ENCODE measurements around the gene CALML3.

CALML3 gene

DNA sequence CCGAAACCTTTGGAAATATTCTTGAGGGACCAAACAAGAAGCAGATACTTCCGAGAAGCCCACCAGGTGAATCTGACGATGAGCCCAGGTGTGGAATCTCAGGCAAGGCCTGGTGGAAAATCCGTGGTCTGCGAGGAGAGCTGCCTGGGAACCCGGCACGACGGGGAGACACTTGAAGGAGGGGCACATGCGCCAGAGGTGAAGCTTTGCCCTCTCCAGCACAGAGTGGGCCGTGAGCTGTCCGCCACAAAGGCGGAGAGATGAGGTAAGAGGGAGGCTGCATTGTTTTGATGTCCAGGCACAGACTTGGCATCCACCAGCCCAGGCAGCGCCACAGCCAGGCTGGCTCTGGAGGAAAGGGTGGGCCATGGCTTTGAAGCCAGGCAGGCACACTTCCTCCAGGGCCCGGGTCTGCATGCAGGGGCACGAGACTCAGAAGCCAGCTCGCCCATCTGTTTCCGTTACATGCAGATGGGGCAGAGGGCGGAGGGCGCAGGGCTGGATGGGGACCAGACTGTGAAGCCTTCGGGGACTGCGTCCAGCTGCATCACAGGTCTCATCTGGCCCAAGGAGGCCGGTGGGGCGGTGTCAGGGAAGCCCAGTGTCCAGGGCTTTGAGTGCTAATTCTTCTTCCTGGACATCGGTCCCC lies 45.4 kb downstream of the CALML3 start:
- Histone ChIP-seq H3K36me3 (no peaks in the 10 kb centered on the region), H3K4me3 (ENCODE audit: low read depth, low read length) (no peak overlapping the region), H3K27me3 (no peaks in the 10 kb centered on the region), H3K9me3 (no peaks in the 10 kb centered on the region), H3K4me1 (peaks cover 6% of the 10 kb centered on the region; the same call in 1 of the 2 replicates)
- DNase-seq, result no peak
- TF ChIP-seq, protein P1, sequence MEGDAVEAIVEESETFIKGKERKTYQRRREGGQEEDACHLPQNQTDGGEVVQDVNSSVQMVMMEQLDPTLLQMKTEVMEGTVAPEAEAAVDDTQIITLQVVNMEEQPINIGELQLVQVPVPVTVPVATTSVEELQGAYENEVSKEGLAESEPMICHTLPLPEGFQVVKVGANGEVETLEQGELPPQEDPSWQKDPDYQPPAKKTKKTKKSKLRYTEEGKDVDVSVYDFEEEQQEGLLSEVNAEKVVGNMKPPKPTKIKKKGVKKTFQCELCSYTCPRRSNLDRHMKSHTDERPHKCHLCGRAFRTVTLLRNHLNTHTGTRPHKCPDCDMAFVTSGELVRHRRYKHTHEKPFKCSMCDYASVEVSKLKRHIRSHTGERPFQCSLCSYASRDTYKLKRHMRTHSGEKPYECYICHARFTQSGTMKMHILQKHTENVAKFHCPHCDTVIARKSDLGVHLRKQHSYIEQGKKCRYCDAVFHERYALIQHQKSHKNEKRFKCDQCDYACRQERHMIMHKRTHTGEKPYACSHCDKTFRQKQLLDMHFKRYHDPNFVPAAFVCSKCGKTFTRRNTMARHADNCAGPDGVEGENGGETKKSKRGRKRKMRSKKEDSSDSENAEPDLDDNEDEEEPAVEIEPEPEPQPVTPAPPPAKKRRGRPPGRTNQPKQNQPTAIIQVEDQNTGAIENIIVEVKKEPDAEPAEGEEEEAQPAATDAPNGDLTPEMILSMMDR (IDR thresholded peaks at IDR 0.05; ENCODE audit: low read depth, low read length), result no peak

DNA sequence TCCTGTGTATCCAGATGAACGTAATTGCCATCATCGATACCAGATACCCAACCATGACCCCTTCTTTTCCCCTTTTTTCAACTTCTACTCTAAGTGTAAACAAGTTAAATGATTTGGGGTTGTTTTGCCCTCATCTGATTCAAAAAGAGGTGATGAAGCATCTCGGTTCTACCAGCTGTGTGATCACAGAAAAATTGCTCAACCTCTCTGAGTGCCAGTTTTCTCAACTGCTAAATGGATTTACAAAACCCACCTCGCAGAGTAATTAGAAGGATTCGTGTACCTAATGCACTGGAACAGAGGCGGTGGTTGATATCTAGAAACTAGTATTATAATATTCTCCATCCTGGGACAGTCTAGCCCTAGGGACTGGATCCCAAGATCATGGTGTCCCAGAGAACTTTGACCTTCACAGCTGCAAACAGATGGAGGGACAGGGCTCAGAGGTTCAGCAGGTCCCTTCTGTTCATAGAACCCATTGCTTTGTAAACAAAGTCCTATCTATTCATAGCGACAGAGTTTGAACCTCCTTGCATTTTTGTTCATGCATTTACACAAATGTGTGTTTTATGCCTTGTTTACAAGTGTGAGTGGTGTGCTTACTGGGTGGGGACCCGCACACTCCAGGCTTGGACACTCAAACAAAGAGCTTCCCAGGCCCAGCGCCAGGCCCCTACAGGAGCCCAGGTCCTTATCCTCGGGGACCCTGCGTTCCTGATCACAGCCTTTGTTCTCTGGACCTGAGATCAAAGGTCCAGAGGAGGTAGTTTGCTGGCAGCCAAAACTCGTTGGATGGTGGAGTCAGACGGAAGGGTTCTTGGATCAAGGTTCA lies 46.4 kb downstream of the CALML3 start:
- peaks cover 6% of the 10 kb centered on the region; the same call in 1 of the 2 replicates for H3K4me1 ChIP-seq
- H3K9me3 ChIP-seq, result no peaks in the 10 kb centered on the region
- no peak for DNase-seq
- no peaks in the 10 kb centered on the region for H3K36me3 ChIP-seq
- TF ChIP-seq, protein P1 (IDR thresholded peaks at IDR 0.05; ENCODE audit: low read depth, low read length), result no peak
- H3K4me3 ChIP-seq (ENCODE audit: low read depth, low read length), result no peak overlapping the region
- H3K27me3 ChIP-seq, result no peaks in the 10 kb centered on the region

DNA sequence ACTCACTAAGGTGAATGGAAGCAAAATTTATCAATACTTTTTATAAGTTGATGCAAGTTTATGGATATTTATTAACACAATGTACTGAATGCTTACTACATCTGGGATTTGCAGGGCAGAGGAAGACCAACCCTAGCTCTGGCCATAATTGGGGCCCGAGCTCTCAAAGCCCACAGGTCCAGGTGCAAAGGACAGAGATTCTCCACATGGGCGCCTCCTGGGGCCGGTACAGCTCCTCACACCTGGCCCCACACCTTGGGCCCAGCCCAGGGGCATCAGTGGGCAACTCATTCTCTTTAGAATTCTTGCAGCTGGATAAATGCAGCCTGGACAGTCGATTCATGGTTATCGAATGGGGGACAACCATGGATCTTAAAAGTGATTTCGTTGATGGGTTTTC lies 47.1 kb downstream of the CALML3 start:
- Histone ChIP-seq H3K36me3 (no peaks in the 10 kb centered on the region), H3K9me3 (no peaks in the 10 kb centered on the region), H3K27me3 (no peaks in the 10 kb centered on the region), H3K4me1 (peaks cover 6% of the 10 kb centered on the region; the same call in 1 of the 2 replicates), H3K4me3 (ENCODE audit: low read depth, low read length) (no peak overlapping the region)
- TF ChIP-seq, protein P1 (IDR thresholded peaks at IDR 0.05; ENCODE audit: low read depth, low read length), result no peak
- DNase-seq, result no peak

DNA sequence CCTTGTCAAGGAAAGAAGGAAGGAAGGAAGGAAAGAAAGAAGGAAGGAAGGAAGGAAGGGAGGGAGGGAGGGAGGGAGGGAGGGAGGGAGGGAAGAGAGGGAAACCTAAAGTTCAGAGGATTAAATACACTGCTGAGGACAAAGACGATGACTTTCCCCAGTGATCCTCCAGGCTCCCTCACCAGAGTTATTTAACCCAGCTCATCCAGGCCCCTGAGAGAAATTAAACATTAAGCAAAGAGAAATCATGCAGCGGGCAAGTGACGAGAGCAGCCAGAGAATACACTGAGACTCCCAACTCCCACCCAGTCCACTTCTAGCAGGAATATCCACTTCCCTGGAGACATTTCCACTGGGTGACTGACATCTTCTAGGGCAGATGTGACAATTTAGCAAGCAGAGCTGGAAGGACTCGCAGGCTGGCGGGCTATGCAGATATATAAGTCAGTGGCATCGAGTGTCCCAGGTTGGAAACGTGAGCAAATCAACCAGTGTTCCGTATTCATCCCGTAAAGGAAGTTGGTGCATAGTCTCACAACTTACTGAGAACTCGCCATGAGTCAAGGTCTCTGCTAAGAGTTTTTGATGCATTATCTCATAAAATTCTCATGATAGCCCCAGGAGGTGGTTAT lies 48.7 kb downstream of the CALML3 start:
- DNase-seq, result no peak
- TF ChIP-seq, protein P1 (IDR thresholded peaks at IDR 0.05; ENCODE audit: low read depth, low read length), result no peak
- no peaks in the 10 kb centered on the region for H3K9me3 ChIP-seq
- no peaks in the 10 kb centered on the region for H3K27me3 ChIP-seq
- H3K4me3 ChIP-seq (ENCODE audit: low read depth, low read length), result no peak overlapping the region
- H3K4me1 ChIP-seq, result peaks cover 6% of the 10 kb centered on the region; the same call in 1 of the 2 replicates
- no peaks in the 10 kb centered on the region for H3K36me3 ChIP-seq

DNA sequence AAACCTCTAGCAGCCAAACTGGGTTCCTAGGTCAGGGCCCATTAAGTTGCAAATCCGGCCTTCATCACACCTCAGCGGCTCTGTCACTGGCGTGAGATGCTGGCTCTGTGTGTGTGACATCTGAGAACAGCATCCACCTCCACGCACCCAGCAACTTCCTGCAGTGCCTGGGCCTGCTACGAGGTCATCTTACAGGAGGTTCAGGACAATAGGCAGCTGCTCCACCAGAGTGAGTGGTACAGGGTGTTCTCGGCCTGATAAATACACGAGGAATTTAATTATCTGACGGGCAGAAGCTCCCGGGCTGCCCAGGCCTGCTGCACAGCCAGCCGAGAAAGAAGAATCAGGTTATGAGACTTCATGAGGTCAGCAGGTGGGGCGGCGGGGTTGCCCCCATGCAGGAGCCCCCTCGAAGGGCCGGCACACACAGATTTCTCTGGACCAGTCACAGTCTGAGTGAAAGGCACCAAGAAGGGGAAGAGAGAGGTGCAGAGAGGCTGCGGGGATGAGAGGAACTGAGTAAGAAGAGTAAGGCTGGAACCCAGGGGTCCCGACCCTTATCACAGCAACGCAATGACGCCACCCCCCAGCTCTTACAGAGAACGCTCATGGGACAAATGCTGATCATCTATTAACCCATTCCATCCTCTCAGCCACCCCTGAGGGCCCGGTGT lies 49.3 kb downstream of the CALML3 start:
- no peaks in the 10 kb centered on the region for H3K36me3 ChIP-seq
- H3K4me3 ChIP-seq (ENCODE audit: low read depth, low read length), result no peak overlapping the region
- DNase-seq, result peak; percentile 47
- TF ChIP-seq, protein P1 (IDR thresholded peaks at IDR 0.05; ENCODE audit: low read depth, low read length), result no peak
- no peaks in the 10 kb centered on the region for H3K27me3 ChIP-seq
- peaks cover 6% of the 10 kb centered on the region; the same call in 1 of the 2 replicates for H3K4me1 ChIP-seq
- H3K9me3 ChIP-seq, result no peaks in the 10 kb centered on the region

Measured in BE2C (cell line).